GM12801 (cell line): ENCODE results near the gene TMEM221.

Experiments
- CTCF ChIP-seq: IDR thresholded peaks from one replicate; pipeline ENCODE4 v1.5.1; 2011; ENCODE audit warnings: control low read depth; ENCODE audit not compliant: insufficient read length; ENCODE audit errors: extremely low read depth

TMEM221 gene

GRCh38 chr19:17469092-17469480 lies 20.6 kb upstream of the TMEM221 start:
- TF ChIP-seq CTCF = no peak

- TF ChIP-seq CTCF = no peak
Observed at GRCh38 chr19:17468302-17469091, 20.0 kb upstream of the TMEM221 start.

DNA sequence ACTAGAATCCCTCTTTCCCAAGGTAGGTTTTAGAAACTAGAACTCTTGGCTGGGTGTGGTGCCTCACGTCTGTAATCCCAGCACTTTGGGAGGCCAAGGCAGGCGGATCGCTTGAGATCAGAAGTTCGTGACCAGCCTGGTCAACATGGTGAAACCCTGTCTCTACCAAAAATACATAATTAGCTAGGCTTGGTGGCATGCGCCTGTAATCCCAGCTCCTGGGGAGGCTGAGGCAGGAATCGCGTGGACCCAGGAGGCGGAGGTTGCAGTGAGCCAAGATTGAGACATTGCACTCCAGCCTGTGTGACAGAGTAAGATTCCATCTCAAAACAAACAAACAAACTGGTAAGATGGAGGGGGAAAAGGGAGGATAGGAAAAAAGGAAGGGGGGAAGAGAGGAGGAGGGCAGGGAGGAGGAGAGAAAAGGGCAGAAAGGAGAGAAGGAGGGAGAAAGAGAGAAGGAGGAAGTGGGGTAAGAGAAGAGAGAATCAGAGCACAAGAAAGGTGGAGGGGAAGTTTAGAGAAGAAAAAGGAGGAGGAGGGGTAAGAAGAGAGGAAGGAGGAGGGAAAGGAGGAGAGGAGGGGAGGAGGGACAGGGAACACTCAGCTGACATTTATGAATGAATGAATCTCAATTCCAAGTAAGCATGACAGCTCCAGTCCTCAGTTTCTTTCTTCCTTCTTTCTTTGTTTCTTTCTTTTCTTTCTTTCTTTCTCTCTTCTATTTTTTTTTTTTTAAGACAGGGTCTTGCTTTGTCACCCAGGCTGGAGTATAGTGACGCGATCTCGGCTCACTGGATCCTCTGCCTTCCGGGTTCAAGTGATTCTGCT lies 19.2 kb upstream of the TMEM221 start:
- TF ChIP-seq CTCF = no peak

DNA sequence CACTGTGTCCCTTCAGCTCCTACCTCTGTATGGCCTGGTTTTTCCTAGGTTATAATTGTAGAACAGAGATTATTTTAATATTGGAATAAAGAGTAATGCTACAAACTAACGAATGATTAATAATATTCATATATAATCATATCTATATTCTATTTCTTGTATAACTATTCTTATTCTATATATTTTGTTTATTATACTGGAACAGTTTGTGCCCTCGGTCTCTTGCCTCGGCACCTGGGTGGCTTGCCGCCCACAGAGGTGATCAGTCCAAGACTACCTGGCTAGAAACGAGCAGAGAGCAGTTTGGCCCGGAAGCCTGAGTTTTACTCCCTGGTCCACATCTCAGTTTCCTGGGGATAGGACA lies 18.0 kb upstream of the TMEM221 start:
- no peak for TF ChIP-seq CTCF

- TF ChIP-seq CTCF = no peak
Observed at GRCh38 chr19:17460372-17461230, 12.1 kb upstream of the TMEM221 start, which contains the start of gene NXNL1. Gene NXNL1 (minus strand): TSS chr19:17460926. CDS start chr19:17460869, 57 bp downstream.

GRCh38 chr19:17458970-17459369 lies 10.5 kb upstream of the TMEM221 start:
- TF ChIP-seq CTCF = no peak

DNA sequence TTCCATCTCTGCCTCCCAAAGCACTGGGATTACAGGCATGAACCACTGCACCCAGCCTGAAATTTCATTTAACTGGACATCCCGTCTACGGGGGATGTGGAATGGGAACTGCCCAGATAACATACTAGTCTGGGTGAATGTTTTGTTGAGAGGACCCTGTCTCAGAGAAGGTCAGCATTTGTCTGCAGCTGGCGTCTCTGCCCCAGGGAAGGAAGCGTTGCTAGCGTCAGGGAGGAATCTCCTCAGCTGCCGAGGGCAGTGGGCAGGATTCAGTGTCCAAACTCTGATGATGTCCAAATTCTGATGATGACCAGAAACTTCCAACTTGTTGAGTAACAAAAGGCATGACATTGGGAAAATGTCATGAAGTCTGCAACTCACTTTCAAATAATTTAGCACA lies 9.1 kb upstream of the TMEM221 start:
- no peak for TF ChIP-seq CTCF
